HG03039 (cell line): ENCODE results near the gene MTFP1.
"Not testable (repeated sequence)": the region's sequence is repeated elsewhere in the genome, so short reads cannot be mapped to it uniquely, and the experiment has no call there.

Source experiments
- ATAC-seq: cut with Tn5 transposase; IDR thresholded peaks from one replicate; pipeline ENCODE4 v1.9.1; 2021; ENCODE audit warnings: mild to moderate bottlenecking, moderate library complexity; ENCODE audit not compliant: unreplicated experiment

The MTFP1 gene

DNA sequence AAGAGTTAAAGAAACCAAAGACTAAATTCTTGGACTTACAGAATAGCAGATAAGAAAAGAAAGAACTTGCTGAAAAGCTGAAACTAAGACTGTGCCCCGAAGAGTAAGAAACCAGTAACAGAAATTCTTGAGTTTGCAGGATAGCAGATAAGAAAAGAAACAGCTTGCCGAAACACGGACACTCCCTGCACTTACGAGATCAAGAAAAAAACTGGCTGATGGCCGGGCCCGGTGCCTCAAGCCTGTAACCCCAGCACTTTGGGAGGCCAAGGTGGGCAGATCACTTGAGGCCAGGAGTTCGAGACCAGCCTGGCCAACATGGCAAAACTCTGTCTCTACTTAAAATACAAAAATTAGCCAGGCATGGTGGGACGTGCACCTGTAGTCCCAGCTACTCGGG lies 25.9 kb downstream of the MTFP1 start:
- ATAC-seq, result not testable (repeated sequence)

DNA sequence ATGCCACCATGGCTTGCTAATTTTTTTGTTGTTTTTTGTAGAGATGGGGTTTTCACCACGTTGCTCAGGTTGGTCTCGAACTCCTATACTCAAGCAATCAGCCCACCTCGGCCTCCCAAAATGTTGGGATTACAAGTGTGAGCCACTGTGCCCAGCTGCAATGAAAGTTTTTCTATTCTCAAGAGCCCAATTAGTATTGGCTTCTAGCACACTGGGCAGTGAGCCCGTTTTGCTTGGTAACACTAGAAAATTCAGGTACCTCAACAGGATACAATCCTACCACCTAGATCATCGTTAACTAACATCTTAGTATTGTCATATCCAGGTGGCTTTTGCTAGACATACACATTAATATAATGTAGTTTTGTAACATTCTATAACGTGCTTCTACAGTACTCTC lies 27.3 kb downstream of the MTFP1 start:
- ATAC-seq, result no peak

DNA sequence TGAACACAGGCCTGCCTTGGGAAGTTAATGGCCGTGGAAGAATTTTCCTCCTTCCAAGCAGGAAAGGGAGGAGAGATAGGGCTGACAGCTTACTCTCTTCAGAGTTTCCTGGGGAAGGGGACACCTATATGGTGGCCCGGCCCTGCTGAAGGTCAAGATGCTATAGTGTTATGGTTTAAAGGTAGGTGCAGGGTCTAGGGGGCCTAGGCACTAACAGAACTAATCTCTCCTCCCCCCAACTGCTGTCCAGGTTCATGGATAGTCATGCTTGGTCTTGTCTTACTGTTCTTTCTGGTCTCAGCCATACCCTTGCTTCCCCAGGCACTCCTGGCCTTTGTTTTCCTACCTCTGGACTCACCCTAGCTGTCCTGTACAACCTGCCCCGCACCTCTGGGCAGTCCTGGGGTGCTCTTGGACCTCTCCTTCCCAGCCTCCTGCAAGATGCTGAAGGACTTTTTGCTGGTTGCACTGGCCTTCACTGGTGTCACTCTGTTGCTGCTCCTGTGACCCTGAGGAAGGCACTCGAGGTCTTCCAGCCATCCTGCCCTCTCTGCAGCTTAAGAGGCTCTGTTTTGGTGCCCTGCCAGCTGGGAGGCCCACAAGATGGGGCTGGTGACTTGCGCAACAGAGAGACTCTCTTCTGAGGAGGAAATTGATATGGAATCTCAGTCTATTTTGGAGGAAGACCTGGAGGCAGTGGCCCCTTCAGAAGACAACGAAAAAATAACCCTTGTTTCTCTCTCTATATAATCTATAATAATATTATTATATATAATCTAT lies 28.4 kb downstream of the MTFP1 start:
- ATAC-seq, result no peak

DNA sequence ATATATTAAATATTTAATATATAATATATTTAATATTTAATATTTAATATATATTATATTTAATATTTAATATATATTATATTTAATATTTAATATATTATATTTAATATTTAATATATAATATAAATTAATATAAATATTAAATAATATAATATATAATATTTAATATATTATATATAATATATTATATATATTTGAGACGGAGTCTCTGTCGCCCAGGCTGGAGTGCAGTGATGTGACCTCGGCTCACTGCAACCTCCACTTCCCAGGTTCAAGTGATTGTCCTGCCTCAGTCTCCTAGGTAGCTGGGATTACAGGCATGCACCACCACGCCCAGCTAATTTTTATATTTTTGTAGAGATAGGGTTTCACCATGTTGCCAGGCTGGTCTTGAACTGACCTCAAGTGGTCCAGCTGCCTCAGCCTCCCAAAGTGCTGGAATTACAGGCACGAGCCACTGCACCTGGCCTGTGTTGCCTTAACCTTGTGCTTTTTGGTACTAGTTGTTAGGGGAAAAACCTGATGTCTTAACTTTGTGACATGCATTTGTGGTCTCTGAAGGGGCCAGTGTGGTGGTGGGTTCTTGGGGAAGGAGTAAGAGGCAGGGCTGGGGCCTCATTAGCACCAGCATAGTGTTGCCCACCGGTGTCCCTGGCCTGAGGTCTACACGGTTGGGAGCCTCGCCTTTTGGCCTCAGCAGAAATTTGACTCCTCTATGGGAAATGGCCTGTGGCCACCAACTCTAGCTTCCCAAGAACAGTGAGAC lies 29.7 kb downstream of the MTFP1 start:
- ATAC-seq, result no peak

DNA sequence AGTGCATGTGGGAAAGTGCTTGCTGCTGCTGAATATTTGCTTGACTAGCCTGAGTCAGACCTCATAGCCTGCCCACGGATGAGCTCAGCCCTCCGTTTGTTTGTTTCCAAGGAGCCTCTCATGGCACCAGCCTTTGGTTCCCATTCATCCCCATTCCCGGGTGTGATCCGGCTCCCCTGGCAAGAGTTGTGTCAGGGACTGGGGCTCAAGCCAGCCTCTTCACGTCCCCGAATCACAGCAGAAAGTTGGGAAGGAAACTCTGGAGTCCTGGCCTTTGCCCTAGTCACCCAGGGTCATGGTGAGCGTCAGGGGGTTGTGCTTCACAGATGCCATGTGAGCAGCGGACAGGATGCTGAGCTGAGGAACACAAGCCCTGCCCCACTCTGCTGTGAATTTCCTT lies 32.4 kb downstream of the MTFP1 start:
- no peak for ATAC-seq

DNA sequence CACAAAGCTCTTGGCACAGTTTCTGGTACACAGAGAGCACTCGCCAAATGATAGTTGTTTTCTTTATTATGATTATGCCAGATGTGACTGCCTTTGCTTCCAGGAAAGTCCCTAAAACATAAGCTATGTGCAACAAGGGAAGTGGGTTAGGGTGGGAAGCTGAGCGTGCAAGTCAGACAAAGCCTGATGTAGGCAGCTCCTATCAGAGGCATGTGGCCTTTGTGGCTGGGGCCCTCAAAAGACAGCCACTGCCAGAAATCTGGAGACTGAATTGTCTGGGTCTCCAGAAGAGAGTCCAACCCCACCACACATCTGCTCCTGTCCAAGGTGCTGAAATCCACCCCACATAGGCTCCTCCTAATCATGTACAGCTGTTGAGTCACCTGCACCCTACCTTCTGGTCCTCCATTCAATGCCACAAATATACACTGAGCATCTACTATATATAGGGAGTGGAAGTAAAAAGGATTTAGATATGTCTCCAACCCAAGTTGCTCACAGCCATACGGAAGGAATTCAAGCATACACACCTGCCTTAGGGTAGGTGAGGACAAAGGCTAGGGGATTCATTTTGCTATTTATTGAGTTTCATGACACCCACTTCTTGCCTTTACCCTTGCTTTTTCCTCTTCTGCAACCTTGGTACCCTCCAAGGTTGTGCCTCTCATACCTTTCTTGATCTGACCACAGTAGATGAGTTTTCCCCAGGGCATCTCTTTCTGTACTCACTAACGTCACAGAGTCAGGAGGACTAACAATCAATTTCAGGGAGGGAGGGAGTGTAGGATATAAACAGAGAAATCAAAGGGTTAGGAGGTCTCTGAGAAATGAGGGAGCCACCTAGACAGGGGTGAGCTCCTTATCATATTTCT lies 33.8 kb downstream of the MTFP1 start:
- ATAC-seq, result no peak

DNA sequence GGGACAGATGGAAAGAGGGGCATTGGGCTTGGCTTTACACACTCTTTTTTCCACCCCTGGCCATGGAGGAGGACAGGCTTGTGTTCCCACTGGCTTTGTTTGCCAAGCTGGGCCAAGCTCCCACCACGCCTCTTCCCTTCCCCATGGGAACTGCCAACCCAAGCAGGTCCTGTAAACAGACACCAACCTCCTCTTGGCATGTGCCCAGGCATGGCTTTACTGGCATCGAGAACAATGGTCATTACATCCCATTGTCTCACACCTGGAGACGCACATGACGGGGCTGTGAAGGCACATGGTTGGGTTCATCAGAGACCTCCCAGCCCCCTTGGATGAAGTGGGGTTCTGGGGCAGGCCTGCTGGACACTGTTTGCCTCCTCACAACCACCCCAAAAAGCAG lies 34.6 kb downstream of the MTFP1 start:
- no peak for ATAC-seq

DNA sequence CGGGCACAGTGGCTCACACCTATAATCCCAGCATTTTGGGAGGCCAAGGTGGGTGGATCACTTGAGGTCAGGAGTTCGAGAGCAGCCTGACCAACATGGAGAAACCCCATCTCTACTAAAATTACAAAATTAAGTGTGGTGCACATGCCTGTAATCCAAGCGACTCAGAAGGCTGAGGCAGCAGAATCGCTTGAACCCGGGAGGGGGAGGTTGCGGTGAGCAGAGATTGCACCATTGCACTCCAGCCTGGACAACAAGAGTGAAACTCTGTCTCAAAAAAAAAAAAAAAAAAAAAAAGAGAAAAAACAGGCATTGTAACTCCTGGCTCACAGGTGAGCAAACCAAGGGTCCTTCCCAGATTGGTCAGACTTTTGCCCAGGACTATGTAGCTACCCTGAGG lies 35.0 kb downstream of the MTFP1 start:
- ATAC-seq, result not testable (repeated sequence)

DNA sequence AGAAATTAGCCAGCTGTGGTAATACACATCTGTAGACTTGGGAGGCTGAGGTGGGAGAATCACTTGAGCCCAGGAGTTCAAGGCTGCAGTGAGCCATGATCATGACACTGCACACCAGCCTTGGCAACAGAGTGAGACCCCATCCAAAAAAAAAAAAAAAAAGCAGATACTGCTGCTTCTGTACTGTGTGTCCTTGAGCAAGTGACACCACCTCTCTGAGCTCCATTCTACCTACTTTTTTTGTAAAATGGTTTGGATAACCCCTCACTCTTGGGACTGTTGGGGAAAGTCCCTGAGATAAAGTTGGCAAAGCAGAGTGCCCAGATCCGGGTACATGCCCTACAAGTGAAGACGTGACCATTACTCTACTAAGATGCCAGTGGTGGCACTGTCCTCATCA lies 43.6 kb downstream of the MTFP1 start:
- no peak for ATAC-seq

DNA sequence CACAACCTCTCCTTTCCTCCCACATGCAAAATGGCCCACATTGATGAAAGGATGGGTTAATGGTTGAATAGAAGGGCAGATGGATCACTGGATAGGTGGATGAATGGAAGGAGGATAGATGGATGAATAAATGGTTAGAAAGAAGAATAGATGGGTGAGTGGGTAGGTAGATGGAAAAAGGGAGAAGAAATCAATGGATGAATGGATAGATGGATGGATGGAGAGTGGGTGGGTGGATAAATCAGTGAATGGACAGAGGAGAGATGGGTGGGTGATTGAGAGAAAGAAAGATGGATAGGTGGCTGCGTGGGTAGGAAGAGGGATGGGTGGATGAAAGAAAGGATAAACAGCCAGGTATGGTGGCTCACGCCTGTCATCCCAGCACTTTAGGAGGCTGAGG lies 45.1 kb downstream of the MTFP1 start:
- no peak for ATAC-seq

DNA sequence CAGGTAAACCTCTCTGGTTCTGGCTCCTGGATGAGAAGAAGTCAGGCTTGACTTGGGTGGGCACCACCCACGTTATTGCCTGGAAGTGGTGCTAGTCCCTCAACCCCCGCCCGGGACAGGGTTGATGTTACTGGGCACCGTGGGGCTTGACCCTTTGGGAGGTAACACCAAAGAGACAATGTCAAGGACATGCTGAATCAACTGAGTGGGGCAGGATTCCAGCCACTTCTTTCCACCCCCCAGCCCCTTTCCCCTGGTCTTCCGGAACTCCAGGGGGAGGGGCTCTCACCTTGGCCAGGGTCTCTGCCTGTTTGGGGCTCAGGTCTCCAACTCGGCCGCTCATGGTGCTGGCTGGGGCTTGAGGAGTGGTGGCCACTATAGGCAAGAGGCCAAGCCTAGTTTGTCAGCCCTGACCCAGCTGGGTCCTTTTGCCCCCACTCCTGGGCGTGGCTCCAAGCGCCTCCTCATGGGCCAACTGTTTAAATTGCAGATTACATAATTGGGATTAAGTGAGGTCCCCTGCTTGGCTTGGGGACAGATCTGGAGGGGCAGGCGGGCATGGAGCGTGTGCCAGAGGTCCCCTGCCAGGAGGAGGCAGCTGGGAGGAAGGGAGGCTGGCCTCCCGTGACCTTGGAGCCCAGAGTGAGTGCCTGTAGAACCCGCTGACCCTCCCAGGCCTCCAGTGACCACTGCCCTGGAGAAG lies 46.2 kb downstream of the MTFP1 start, which contains the start of gene SEC14L3:
Gene SEC14L3, minus strand, starts transcription at position 402 of the 703 bp plus-strand sequence. Its CDS starts 59 bp downstream, at position 343.
- ATAC-seq, result no peak

DNA sequence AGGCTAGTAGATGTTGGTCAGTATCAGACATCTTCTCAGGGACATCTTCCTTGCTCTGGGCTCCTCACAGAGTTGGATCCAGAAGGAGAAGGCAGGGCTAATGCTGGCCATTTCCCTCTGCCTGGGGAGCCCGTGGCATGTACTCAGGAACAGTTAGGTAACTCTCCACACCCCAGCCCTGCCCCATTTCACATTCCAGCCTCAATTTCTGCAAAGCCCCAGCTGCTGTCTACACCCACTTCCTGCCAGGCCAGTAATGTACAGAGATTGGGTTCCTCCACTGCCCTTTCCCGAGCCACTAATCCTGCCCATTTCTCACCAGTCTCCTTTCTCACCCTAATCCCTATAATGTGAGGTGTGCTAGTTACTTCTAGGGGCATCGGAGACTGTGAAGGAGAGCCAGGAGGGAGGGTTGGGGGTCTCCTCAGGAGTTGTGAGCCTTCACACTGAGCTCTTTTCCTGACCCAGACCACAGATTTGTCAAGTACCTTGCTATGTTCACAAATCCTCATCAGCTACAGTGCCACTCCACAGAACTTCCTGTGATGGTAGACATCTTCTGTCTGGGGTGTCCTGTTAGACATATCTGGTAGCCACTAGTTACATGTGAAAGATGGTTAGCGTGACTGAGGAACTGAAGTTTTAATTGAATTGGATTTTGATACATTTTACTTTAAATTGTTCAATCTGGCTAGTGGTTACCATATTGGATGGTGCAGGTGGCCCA lies 47.6 kb downstream of the MTFP1 start:
- ATAC-seq, result no peak

DNA sequence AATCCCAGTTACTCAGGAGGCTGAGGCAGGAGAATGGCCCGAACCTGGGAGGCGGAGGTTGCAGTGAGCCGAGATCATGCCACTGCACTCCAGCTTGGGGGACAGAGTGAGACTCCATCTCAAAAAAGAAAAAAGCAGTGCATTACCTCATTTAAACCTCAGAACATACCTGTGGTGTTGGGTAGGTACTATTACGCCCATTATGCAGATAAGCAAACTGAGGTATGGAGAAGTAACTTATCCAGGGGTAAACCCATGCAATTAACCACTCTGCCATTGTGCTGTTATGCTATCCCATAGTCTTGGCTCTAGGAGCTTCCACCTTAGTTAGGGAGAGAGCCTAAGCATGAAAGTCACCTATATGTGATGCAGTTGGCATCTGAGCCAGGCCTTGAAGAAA lies 48.6 kb downstream of the MTFP1 start:
- ATAC-seq, result no peak

DNA sequence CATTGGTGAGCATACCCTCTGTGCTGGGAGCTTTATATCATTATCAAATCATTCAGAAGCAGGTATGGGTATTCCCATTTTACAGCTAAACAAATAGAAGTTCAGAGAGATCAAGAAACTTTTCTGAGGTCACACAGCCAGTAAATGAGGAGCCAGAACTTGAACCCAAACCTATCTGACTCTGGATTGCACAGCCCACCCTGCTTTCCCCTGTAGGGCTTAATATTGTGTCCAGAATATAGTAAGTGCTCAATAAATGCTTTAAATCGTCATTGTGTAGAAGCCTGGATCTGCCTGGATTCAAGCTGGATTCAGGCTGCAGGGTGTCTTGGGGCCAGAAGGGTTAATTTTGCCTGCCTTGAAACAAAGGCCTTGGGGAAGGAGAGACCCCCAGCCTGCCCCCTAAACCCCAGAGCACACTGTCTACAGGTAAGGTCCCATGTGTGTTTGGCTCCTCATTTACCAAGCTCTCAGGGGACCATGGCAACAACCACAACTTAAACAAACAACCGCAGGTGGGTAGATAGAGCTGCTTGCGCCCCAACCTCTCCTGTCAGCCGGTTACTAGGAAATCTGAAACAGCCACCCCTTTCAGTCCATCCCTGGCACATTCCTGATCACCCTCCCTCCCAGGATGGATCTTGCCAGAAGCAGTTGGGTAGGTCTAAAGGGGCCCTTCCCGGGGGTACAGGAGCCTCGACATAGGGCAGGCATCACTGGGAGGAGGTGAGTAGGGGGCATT lies 49.3 kb downstream of the MTFP1 start:
- ATAC-seq, result no peak
